Inflammatory macrophage treated with lipopolysaccharide for 4 hours (primary cell): ENCODE data around the gene HMMR.
A peak's percentile ranks its signal among the peaks of the same experiment; 100 is the strongest.
"Not testable (repeated sequence)": the region's sequence is repeated elsewhere in the genome, so short reads cannot be mapped to it uniquely, and the experiment has no call there.

Source experiments
- DNase-seq: peaks from one replicate; pipeline ENCODE4 v3.0.0-alpha.2; 2020

Gene HMMR

DNA sequence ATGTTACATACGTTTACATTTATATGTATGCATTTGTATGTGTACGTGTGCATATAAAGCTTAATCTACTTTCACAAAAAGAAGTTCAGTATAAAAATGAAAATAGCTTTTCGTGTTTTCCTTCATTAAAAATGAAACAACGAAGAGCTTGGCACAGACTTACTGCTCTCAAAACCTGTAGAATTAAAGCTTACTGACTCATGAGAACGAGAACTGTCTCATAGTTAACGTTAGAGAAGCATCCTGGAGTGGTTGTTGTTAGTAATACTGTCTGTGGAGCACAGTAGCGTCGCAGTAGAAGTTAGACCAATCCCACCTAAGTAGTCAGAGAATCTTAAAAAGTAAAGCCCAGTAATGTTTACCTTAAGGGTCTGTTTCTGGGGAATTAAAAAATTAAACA lies 46.3 kb downstream of the HMMR start:
- DNase-seq: peak; percentile 55

DNA sequence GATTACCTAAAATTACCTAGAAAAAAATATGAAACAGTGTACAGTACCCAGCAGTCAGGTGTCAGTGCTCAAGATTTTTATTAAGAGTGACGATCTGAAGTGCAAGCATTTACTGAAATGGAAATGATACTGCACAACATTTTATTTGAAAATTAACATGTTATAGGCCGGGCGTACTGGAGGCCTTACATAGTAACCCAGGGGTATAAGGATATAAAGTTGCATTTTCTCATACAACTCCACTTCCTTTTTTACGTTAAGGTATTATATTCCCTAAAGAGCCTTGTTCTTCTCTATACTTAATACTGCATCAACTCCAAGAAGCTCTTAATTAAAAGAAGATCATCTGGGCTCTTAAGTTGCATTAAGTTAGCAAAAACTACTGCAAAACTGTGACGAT lies 48.3 kb downstream of the HMMR start:
- no peak for DNase-seq

DNA sequence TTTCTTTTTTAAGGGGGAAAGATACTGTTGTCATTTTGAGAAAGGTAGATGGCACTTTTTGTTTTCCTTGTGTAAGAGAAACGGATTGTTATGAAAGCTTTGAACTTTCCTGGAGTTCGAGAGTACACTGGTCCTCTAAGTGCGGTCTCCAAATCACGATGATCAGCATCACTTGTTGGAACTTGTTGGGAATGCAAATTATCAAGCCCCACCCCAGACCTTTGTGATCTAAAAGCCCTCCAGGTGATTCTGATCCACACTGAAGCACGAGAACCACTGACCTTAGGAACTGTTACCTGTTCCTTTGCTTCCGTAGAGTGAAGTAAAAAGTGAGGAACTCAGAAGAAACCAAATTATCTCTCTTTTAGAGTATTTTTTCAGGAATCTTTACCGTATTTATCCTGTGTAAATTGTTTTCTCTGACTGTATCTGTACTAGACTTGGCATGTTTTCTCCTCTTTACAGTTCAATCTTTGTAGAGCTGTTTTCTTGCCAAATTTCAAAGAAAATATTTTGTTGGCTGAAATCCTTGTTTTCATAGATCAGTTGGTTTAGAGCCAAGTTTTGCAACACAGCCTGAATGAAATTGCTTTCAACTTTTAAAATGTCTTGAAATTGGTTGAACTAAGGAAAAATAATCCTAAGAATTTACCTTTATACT lies 49.0 kb downstream of the HMMR start:
- DNase-seq: peak; percentile 1

- DNase-seq: no peak
Observed at GRCh38 chr5:163512526-163512925, 52.1 kb downstream of the HMMR start.

- DNase-seq: no peak
Observed at GRCh38 chr5:163525096-163525495, 64.7 kb downstream of the HMMR start.

DNA sequence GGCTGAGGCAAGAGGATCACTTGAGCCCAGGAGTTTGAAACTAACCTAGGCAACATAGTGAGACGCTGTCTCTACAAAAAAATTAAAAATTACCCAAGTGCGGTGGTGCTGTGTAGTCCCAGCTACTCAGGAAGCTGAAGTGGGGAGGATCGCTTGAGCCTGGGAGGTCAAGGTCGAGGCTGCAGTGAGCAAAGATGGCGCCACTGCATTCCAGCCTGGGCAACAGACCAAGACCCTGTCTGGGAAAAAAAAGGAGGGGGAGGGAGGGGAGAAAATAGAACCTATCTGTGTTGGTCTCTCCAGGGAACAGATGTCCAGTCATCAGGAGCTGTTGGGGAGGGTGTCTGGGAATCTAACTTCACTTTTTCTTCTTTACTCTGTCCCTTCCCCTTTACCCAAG lies 69.3 kb downstream of the HMMR start:
- DNase-seq: no peak

DNA sequence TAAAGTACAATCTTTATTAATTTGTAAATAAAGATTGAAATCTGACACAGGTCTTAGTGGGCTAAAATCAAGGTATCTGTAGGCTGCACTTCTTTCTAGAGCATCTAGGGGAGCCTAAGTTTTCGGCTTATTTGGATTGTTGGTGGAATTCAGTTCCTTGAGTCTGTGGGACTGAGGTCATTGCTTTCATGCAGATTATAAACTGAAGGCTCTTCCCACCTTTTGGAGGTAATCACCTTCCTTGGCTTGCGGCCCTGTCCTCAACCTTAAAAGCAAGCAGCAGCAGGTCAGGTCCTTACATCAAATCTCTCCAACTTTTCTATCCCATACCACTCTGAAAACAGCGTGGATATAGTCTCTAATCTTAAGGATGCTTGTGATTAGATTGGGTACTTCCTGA lies 70.8 kb downstream of the HMMR start:
- no peak for DNase-seq

DNA sequence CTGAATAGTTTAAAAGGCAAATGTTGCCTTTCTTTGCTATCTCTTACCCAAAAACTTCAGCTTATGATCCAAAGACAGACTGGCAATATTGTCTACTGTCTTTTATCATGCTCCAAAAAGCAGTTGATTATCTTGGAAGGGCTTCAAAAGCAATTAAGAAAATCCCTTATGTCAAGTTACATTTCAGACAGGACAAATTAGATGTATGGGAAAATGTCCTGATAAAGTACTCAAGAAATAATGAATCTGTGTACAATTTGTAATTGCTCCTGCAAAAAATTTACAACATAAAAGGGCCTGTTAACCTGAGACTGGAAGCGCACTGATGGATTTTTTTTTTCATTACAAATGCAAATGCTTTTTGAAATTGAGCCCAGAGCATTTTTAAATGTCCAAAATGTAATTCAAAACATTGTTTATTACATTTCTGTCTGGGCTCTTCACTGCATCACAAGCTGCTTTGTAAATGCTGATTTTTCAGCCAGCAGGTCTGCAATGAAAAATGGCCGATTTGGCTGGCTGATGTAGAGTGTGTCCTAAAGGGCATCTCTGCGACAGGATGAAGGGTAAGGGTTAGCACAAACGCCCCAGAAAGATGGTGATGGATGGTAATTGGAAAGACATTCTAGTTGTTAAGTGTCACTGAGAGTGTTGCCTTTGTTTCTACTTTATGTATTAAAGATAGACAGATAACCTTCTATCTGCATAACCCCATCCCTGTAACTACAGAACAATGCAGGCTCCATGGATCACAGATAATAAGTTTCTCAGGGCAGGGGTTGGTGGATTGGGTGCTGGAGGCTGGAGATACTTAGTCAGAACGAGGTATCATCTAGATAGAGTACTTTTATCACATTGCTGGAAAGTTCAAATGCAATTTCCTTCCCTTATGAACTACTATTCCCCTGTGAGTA lies 72.0 kb downstream of the HMMR start:
- DNase-seq: no peak

GRCh38 chr5:163533223-163533622 lies 72.8 kb downstream of the HMMR start:
- DNase-seq: no peak

DNA sequence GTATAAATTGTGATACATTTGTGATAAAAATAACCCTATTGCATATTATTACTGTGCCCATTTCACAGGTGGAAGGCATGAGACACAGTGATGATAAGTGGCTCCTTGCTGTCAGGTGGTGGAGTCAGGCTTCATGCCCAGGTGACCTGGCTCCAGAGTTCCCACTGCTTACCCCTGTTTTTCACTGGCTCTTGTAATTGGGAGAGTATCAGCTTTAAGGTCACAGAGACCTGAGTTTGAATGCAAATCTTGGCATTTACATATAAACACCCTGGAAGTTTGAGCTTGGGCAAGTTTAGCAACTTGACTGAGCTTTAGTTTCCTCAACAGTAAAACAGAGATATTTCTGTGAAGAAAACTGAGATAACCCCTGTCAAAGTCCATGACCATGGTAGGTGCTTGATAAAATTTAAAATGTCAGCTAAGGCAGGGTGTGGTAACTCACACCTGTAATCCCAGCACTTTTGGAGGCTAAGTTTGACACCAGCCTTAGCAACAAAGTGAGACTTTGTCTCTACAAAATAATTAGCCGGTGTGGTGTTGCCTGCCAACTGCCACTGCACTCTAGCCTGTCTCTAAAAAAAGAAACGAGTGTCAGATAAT lies 74.2 kb downstream of the HMMR start:
- no peak for DNase-seq

- DNase-seq: no peak
Observed at GRCh38 chr5:163535290-163535689, 74.9 kb downstream of the HMMR start.

- DNase-seq: not testable (repeated sequence)
Observed at GRCh38 chr5:163536442-163536841, 76.0 kb downstream of the HMMR start.

DNA sequence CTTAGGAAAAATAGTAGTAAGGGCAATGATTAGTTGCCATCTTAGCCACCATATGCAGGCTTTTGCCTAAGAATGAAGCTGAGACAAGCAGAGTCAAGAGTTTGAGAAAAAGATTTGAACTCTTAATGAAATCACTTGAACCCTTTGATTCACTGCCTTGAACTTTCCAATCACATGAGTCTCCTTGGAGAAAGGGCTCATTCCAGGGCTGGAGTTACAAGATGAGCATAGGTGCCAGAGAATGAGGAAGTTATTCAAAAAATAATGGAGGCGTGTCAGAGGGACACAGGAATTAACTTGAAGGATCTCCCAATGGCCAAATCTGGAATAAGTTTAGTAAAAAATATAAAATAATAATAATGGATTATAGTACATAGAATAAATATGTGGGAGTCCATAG lies 80.3 kb downstream of the HMMR start:
- no peak for DNase-seq
